Choroid plexus epithelial cell (primary cell): ENCODE measurements around the gene PRKG1.
"Not testable (repeated sequence)": the region's sequence is repeated elsewhere in the genome, so short reads cannot be mapped to it uniquely, and the experiment has no call there.

Experiments used
- DNase-seq: peaks from one replicate; pipeline ENCODE4 v3.0.0-alpha.2; 2010; ENCODE audit warnings: low read depth
- H3K4me3 ChIP-seq: 2 replicates; pipeline ENCODE4 v1.5.1; 2011; ENCODE audit warnings: low read depth, mild to moderate bottlenecking, control low read depth, low read length, moderate library complexity
- CTCF ChIP-seq: conservative IDR thresholded peaks from 2 replicates; pipeline ENCODE4 v1.5.1; 2011; ENCODE audit warnings: low read depth, mild to moderate bottlenecking, control low read depth, inconsistent platforms, low read length, moderate library complexity

PRKG1 gene

GRCh38 chr10:51201947-51202346 lies 127.7 kb downstream of the PRKG1 start:
- DNase-seq = no peak
- no peak for TF ChIP-seq CTCF
- H3K4me3 ChIP-seq = no peak overlapping the region

DNA sequence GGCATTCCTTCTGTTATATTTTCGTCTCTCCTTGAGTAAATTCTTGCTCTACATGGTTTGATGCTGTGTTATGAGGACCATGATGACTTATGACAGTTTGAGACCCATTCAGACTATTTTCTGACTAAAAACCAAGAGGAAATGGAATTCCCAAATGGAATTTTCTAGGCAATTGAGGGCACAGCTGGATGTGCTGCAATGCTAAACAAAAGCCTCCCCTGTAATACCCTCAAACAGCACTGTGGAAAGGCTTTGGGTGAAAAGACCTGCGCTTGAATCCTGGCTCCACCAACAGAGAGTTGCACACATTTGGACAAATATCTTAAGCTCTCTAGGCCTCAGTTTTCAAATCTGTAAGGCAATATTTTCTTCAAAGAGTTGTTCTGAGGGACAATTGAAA lies 129.1 kb downstream of the PRKG1 start:
- DNase-seq = no peak
- TF ChIP-seq CTCF = no peak

DNA sequence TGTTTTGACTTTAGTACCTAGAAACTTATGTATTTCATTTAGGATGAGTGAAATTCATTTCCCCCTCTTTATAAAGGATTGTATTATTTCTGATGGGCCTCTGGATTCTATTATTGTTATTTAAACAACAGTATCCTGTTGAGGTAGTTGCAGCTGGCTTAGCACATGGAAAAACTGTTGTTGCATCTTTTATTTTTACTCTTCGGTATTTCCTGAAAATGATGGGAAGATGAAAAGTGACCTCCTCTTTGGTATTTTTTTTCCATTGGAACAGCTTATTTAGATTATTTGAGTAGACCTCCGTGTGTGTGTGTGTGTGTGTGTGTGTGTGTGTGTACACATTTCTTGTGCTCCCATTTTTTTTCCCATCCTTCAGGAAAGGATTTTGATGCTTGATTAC lies 129.8 kb downstream of the PRKG1 start:
- H3K4me3 ChIP-seq = no peak overlapping the region
- no peak for DNase-seq
- TF ChIP-seq CTCF = no peak

More for the DNA sequence above, 129.1 kb downstream of the PRKG1 start:
- H3K4me3 ChIP-seq = no peak overlapping the region

DNA sequence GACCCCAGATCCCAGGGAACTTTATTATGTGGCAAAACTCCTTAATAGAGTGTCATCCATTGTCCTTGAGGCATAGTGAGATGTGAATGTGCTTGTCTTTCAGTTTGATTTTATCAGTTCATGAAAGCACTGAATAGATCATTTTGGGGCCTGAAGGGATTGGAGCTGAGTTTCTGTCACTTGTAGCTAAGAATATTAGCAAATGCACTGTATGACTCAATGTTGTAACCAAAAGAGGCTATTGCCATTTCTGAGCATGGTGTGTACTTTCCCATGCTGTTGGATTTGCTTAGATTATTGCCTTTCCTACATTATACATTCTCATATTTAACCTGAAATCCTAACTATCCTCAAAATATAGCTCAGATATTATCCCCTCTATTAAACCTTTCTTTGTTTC lies 130.4 kb downstream of the PRKG1 start:
- no peak for DNase-seq
- no peak overlapping the region for H3K4me3 ChIP-seq
- TF ChIP-seq CTCF = no peak

- no peak overlapping the region for H3K4me3 ChIP-seq
- DNase-seq = no peak
- no peak for TF ChIP-seq CTCF
Observed at GRCh38 chr10:51206500-51206899, 132.2 kb downstream of the PRKG1 start.

- H3K4me3 ChIP-seq, DNase-seq: not testable (repeated sequence)
Observed at GRCh38 chr10:51212937-51213336, 138.7 kb downstream of the PRKG1 start.

DNA sequence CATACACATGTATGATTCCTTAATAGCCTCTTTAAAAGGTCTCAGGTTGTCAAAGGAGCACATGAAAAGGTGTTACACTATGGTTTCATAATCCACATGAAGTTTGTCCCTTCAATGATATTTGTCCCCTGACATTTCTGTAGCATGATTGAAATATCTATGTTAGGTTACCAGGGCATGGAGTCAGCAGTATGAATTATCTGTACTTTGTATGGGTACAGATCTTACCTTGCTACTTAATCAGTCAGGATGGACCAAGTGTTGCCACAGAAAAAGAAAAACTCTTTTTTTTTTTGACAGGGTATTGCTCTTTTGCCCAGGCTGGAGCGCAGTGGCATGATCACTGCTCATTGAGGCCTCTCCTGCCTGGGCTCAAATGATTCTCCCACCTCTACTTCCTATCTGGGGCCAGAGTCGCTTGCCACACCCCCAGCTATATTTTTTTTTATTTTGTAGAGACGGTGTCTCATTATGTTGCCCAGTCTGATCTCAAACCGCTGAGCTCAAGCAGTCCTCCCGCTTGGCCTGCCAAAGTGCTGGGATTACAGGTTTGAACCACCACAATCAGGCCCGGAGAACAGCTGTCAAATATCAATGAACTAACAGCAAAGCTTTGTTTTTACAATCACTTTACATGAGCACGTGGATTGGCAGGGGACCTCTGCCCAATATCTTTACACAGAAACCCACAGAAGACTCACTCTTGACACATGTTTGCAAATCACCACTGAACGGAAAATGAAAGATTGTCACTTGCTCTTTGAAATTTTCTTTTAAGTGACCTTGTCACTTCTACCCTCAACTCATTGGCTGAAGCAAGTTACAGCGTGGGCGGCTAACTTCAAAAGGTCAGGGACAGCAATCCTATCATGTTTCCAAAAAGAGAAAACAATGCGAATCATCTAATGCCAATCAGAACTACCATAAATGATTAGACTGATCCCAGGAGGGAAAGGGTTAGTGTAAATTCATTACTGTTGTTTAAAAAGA lies 140.2 kb downstream of the PRKG1 start:
- no peak for TF ChIP-seq CTCF
- DNase-seq = no peak

More for the DNA sequence above, 140.2 kb downstream of the PRKG1 start:
- H3K4me3 ChIP-seq = no peak overlapping the region
